ENCODE results near the gene NENF.

NENF gene

GRCh38 chr1:212482637-212483441 is 50.1 kb downstream of the NENF start:
- no peak for DNase-seq

DNA sequence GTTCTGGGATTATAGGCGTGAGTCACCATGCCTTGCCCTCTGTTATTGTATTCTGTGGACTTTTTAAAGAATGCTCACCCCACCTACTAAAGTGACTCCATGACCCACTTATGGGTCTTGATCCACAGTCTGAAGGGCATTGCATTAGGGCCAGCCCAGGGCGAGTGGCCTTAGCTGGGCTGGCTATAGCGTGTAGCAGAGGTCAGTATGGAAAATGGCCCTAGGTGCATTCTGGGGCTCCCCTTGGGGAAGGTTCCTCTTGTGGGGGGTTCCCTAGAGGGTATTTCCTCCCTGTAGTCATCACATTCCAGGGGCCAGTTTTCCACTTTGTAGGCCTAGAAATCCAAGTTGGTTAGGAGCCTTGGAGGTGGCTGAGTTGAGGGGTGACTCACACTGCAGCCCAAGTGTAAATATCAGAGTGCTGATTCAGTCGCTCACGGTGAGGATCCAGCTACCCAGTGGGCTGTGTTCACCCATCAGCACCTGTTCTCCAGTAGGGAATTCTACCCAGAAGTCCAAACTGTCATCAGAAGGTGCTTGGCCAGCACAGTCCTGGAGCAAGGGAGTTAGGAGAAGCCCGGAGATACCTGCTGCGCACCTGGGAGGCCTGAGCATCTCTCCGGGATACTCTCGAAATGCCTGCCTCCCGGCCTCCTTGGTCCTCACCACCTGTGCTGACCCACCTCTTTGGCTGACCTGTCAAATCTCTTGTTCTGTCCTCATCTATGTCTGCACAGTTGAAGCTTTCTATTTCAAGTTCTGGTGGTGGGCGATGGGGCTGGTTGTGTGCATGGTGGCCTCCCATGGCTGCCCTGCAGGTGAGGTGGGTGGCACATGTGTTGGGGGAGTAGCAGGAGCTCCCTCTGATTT is 52.2 kb downstream of the NENF start:
- no peak for DNase-seq

- no peak for DNase-seq
Observed at GRCh38 chr1:212485571-212485912, 52.8 kb downstream of the NENF start.

- no peak for DNase-seq
Observed at GRCh38 chr1:212485913-212486618, 53.3 kb downstream of the NENF start.

- DNase-seq = no peak
Observed at GRCh38 chr1:212486619-212486975, 53.9 kb downstream of the NENF start.

GRCh38 chr1:212487286-212487685 is 54.6 kb downstream of the NENF start:
- DNase-seq = no peak

- DNase-seq = no peak
Observed at GRCh38 chr1:212487774-212488435, 55.2 kb downstream of the NENF start.

- peak in 1 of 2 experiments; percentile 42 for DNase-seq
Observed at GRCh38 chr1:212488436-212489283, 55.9 kb downstream of the NENF start.

DNA sequence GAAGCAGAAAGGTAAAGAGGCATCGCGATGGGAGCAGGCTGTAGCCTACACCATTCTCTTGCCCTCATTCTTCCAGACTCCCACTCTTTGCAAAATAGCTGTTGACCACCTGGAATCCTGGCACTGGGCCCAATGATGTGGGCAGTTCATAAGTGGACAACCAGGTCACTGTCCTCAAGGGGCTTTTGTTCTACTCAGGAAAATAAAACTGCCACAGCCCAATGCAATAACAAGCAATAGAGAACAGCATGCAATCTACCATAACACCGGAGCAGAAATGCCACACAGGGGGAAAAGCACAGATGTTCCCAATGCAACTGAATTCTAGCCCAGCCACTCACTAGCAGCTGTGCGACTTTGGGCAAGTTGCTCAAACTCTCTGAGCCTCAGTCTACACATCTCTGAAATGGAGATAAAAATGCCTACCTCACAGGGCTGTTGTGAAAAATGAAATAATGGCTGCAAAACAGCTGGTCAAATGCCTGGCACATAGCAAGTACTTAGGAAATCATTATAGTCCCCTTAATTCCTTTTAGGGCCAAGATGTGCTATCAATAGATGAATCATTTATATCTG is 56.7 kb downstream of the NENF start:
- DNase-seq = no peak

GRCh38 chr1:212490276-212490675 is 57.6 kb downstream of the NENF start:
- no peak for DNase-seq

GRCh38 chr1:212491454-212491853 is 58.7 kb downstream of the NENF start:
- DNase-seq = no peak

All from NCI-H1930 (cell line).